Loucy (cell line): ENCODE results near the gene PCYT2.
A peak's percentile ranks its signal among the peaks of the same experiment; 100 is the strongest.

Source experiments
- H2AFZ ChIP-seq: fragments of 200-600 bp; sonication (generic); 2 replicates; pipeline ENCODE4 v1.6.0; 2016; ENCODE audit warnings: antibody characterized with exemption, mild to moderate bottlenecking, low read length, moderate library complexity
- H3F3A ChIP-seq: fragments of 200-600 bp; 2 replicates; pipeline ENCODE4 v1.6.0; 2016; ENCODE audit warnings: antibody characterized with exemption, low read depth, mild to moderate bottlenecking
- H3K27me3 ChIP-seq: fragments of 200-600 bp; sonication (generic); 2 replicates; pipeline ENCODE4 v1.6.1; 2014; ENCODE audit warnings: low read length, mild to moderate bottlenecking; ENCODE audit not compliant: insufficient read depth, poor library complexity, severe bottlenecking
- H3K36me3 ChIP-seq: fragments of 200-600 bp; sonication (generic); 2 replicates; pipeline ENCODE4 v1.6.1; 2016; ENCODE audit warnings: low read length; ENCODE audit not compliant: insufficient read depth
- H3K4me1 ChIP-seq: fragments of 200-600 bp; sonication (generic); 2 replicates; pipeline ENCODE4 v1.5.1; 2014; ENCODE audit warnings: low read length, mild to moderate bottlenecking; ENCODE audit not compliant: insufficient read depth, poor library complexity, severe bottlenecking
- H3K4me2 ChIP-seq: fragments of 200-600 bp; sonication (generic); 2 replicates; pipeline ENCODE4 v1.6.0; 2014; ENCODE audit warnings: antibody characterized with exemption, low read length, low read depth, mild to moderate bottlenecking; ENCODE audit not compliant: poor library complexity, severe bottlenecking
- H3K4me3 ChIP-seq: fragments of 200-600 bp; sonication (generic); 2 replicates; pipeline ENCODE4 v1.5.1; 2014; ENCODE audit warnings: low read length, mild to moderate bottlenecking, mixed read lengths; ENCODE audit not compliant: poor library complexity, severe bottlenecking
- H3K79me2 ChIP-seq: fragments of 200-600 bp; sonication (generic); 2 replicates; pipeline ENCODE4 v1.6.1; 2014; ENCODE audit warnings: low read length; ENCODE audit not compliant: insufficient read depth
- H3K9ac ChIP-seq: fragments of 200-600 bp; sonication (generic); 2 replicates; pipeline ENCODE4 v1.6.0; 2014; ENCODE audit warnings: mild to moderate bottlenecking, low read depth, low read length, moderate library complexity; ENCODE audit not compliant: poor library complexity, severe bottlenecking
- H3K9me2 ChIP-seq: fragments of 200-600 bp; sonication (generic); replicated peaks from 2 replicates; pipeline ENCODE4 v1.6.1; 2016; ENCODE audit warnings: low read depth, low read length, mixed read lengths
- H3K9me3 ChIP-seq: fragments of 200-600 bp; sonication (generic); 2 replicates; pipeline ENCODE4 v1.6.1; 2014; ENCODE audit warnings: mild to moderate bottlenecking, antibody characterized with exemption, low read length, low read depth; ENCODE audit not compliant: insufficient read depth
- H4K20me1 ChIP-seq: fragments of 200-600 bp; sonication (generic); 2 replicates; pipeline ENCODE4 v1.6.0; 2014; ENCODE audit warnings: antibody characterized with exemption, low read length, mild to moderate bottlenecking; ENCODE audit not compliant: insufficient read depth, poor library complexity, severe bottlenecking
- EZH2phosphoT487 ChIP-seq: fragments of 200-600 bp; IDR thresholded peaks from 2 replicates; pipeline ENCODE4 v1.6.1; 2018; ENCODE audit warnings: antibody characterized with exemption, mild to moderate bottlenecking, moderate library complexity, borderline replicate concordance
- TF ChIP-seq, protein P1 (sequence below): fragments of 200-600 bp; sonication (generic); conservative IDR thresholded peaks from 2 replicates; pipeline ENCODE4 v1.5.1; 2014; ENCODE audit warnings: mild to moderate bottlenecking, antibody characterized with exemption, low read length

The PCYT2 gene

DNA sequence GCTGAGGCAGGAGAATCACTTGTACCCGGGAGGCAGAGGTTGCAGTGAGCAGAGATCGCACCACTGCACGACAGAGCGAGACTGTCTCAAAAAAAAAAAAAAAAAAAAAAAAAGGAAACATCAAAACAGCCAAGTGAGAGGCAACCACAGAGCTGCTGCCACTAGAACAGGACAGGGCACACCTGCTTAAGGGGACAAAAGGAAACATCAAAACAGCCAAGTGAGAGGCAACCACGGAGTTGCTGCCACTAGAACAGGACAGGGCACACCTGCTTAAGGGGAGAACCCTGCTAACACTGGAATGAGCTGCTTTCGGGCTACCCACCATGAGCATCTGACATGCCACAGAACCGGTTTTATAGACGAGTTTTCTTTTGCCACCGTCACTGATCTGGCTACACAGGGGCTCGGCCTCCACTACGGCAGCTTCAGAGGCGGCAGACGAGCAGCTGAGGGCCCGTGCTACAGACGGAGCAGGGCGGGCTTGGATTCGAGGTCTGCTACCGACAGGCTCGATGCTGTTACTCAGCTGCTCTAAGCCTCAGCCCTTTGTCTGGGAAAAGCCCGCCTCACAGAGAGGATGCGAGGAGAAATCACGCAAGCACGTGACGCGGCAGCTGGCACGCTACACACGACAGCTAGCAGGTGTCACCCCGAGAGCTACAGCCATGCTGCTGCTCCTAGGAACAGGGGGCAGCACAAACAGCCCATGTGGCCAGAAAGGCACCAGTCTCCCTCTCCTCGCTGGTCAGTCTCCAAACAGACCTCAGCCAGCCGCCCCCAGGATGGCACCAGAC is 52.8 kb downstream of the PCYT2 start:
- H3F3A ChIP-seq = no peaks in the 10 kb centered on the region

GRCh38 chr17:81854974-81855774 is 56.0 kb downstream of the PCYT2 start:
- Histone ChIP-seq H3K27me3 (no peaks in the 10 kb centered on the region), H3K9ac (no peak overlapping the region), H3K36me3 (peaks cover 42% of the 10 kb centered on the region), H3K4me1 (peaks cover 18% of the 10 kb centered on the region), H3K9me2 (no peaks in the 10 kb centered on the region), H4K20me1 (peaks cover 43% of the 10 kb centered on the region), H3F3A (no peaks in the 10 kb centered on the region), H2AFZ (no peak overlapping the region), H3K9me3 (no peaks in the 10 kb centered on the region), H3K4me3 (no peak overlapping the region), H3K79me2 (peaks cover 87% of the 10 kb centered on the region), H3K4me2 (peak overlapping the region; percentile 36)
- TF ChIP-seq, protein P1, sequence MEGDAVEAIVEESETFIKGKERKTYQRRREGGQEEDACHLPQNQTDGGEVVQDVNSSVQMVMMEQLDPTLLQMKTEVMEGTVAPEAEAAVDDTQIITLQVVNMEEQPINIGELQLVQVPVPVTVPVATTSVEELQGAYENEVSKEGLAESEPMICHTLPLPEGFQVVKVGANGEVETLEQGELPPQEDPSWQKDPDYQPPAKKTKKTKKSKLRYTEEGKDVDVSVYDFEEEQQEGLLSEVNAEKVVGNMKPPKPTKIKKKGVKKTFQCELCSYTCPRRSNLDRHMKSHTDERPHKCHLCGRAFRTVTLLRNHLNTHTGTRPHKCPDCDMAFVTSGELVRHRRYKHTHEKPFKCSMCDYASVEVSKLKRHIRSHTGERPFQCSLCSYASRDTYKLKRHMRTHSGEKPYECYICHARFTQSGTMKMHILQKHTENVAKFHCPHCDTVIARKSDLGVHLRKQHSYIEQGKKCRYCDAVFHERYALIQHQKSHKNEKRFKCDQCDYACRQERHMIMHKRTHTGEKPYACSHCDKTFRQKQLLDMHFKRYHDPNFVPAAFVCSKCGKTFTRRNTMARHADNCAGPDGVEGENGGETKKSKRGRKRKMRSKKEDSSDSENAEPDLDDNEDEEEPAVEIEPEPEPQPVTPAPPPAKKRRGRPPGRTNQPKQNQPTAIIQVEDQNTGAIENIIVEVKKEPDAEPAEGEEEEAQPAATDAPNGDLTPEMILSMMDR = no peak; the same call in 1 of the 2 replicates
- TF ChIP-seq EZH2phosphoT487 = no peak

More for the DNA sequence above, 52.8 kb downstream of the PCYT2 start:
- Histone ChIP-seq H3K4me1 (peaks cover 24% of the 10 kb centered on the region), H3K79me2 (peaks cover 90% of the 10 kb centered on the region), H3K27me3 (no peaks in the 10 kb centered on the region), H3K9me2 (no peaks in the 10 kb centered on the region), H3K36me3 (peaks cover 23% of the 10 kb centered on the region), H3K4me3 (peak overlapping the region; percentile 75), H3K9me3 (no peaks in the 10 kb centered on the region), H2AFZ (no peak overlapping the region), H3K9ac (peak overlapping the region; percentile 90), H4K20me1 (peaks cover 44% of the 10 kb centered on the region), H3K4me2 (peak overlapping the region; percentile 93)
- TF ChIP-seq, protein P1 = no peak
- no peak for TF ChIP-seq EZH2phosphoT487

- Histone ChIP-seq H3F3A (no peaks in the 10 kb centered on the region), H3K36me3 (peaks cover 44% of the 10 kb centered on the region)
These were observed 59.0 kb downstream of the PCYT2 start for GRCh38 chr17:81852237-81852636.

More at GRCh38 chr17:81852237-81852636, 59.0 kb downstream of the PCYT2 start:
- Histone ChIP-seq H3K9ac (no peak overlapping the region), H4K20me1 (peaks cover 17% of the 10 kb centered on the region), H3K9me3 (no peaks in the 10 kb centered on the region), H3K4me3 (no peak overlapping the region), H3K9me2 (no peaks in the 10 kb centered on the region), H3K27me3 (no peaks in the 10 kb centered on the region), H2AFZ (no peak overlapping the region), H3K4me2 (no peak overlapping the region), H3K4me1 (no peaks in the 10 kb centered on the region), H3K79me2 (peaks cover 58% of the 10 kb centered on the region)
- TF ChIP-seq, protein P1 = no peak
- no peak for TF ChIP-seq EZH2phosphoT487
